Gastrocnemius medialis (tissue), 4 donors: ENCODE measurements around the gene TAOK1.

Source experiments
- POLR2A ChIP-seq, 2 donors: fragments of 450-650 bp; IDR thresholded peaks; one replicate each; pipeline ENCODE4 v1.6.1; 2017; ENCODE audit warnings: antibody characterized with exemption in 2 of 2, mild to moderate bottlenecking in 2 of 2, moderate library complexity in 2 of 2
- TF ChIP-seq, protein P1 (sequence below), 5 experiments: fragments of 450-650 bp in 3 of 5; fragments of 200-600 bp in 2 of 5; sonication (generic) in 2 of 5; IDR thresholded peaks in 4 of 5; conservative IDR thresholded peaks in 1 of 5; 1 replicate in 4 of 5; 2 replicates in 1 of 5; pipeline ENCODE4 v1.5.1; 2016 to 2019; ENCODE audit warnings: antibody characterized with exemption in 5 of 5, mild to moderate bottlenecking in 3 of 5, moderate library complexity in 3 of 5

DNA sequence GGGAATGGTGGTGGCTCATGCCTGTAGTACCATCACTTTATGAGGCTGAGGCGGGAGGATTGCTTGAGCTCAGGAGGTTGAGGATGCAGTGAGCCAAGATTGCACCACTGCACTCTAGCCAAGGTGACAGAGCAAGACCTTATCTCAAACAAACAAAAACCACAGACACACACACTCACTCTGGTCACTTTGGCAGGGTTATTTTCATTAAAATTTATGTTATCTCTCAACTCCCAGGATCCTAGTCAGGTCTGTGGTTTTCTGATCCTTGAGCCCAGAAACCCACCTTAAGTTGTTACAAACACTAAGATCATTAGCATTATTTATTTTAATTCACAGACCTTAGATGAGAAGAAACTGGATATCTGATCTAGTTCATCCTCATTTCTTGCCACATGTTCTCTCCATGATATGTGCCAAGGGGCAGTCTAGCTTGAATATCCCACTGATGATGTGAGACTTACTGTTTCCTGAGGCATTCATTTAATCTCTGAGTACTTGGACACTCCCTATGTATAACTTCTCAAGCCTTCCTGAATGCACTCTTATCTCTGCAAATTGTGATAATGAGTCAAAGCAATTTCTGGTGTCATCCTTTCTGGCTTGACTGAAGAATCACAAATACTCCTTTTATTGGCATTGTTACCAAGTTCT is 167.0 kb downstream of the TAOK1 start:
- TF ChIP-seq, protein P1, sequence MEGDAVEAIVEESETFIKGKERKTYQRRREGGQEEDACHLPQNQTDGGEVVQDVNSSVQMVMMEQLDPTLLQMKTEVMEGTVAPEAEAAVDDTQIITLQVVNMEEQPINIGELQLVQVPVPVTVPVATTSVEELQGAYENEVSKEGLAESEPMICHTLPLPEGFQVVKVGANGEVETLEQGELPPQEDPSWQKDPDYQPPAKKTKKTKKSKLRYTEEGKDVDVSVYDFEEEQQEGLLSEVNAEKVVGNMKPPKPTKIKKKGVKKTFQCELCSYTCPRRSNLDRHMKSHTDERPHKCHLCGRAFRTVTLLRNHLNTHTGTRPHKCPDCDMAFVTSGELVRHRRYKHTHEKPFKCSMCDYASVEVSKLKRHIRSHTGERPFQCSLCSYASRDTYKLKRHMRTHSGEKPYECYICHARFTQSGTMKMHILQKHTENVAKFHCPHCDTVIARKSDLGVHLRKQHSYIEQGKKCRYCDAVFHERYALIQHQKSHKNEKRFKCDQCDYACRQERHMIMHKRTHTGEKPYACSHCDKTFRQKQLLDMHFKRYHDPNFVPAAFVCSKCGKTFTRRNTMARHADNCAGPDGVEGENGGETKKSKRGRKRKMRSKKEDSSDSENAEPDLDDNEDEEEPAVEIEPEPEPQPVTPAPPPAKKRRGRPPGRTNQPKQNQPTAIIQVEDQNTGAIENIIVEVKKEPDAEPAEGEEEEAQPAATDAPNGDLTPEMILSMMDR (IDR thresholded peaks at IDR 0.05 in 4 of 5, conservative IDR thresholded peaks at IDR 0.05 in 1 of 5) = no peak
- TF ChIP-seq POLR2A (IDR thresholded peaks at IDR 0.05) = no peak
